Stimulated activated CD8-positive, alpha-beta memory T cell treated with anti-CD3 and anti-CD28 coated beads, Interleukin-2, amount 100 ng/mL, for 48 hours (primary cell): Measurements from ENCODE around the gene CALN1.
"Not testable (repeated sequence)": the region's sequence is repeated elsewhere in the genome, so short reads cannot be mapped to it uniquely, and the experiment has no call there.

ENCODE experiments used
- DNase-seq, 2 donors: peaks; one replicate each; pipeline ENCODE4 v3.0.0-alpha.2; 2020; ENCODE audit warnings: low read depth in 2 of 2

The CALN1 gene

GRCh38 chr7:71982851-71983250 lies 429.3 kb downstream of the CALN1 start:
- DNase-seq: no peak

DNA sequence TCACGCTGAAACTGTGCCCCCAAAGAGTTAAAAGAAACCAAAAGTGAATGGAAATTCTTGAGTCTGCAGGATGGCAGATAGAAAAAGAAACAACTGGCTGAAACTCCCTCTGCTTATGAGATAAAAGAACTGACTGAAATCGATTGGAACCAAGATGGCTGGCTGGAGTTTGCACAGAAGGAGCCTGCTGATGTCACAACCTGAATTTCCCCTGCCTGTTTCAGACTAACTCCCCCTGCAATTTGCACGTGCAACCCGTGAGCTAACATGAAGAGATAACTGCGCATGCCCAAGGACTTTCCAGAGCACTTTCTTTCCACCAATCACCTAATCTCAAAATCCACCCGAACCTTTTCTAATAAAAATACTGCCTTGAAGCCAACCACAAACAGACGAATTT lies 435.5 kb downstream of the CALN1 start:
- no peak for DNase-seq

DNA sequence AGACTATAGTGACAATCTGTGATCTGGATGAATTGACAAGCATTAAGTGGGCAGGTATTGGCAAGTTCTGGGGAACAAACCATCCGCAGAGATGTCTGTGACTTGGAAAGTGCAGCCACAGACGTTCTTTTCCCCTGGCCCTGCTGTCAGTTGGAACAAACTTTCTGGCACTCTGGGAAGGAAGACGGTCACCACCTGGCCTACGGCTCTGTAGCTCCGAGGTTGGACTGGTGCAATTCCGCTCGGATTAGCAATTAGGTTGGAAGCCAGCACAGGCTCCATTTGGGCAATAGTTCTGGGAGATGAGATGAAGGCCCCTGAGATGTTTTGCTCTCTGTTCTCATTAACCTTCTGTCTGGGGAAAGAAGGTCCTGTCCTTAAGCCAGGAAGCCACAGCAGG lies 437.5 kb downstream of the CALN1 start:
- no peak for DNase-seq

DNA sequence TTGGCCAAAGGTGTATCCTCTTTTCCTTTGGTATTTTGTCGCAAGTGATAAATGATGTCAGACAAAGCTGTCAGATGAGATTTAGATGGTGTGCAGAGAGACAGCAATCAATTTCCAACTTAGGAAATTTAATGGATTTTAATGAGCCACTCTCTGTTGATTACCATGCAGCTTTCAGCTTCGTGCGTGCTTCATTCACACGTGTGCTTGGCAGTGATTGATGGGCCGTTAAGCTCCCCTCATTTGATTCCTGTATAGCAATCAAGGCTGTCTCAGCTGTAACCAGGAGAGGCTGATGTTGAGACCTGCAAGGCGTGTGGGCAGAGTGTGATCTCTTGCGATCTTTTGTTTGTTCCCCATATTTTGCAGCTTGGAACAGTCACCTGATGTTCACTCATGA lies 439.6 kb downstream of the CALN1 start:
- DNase-seq: no peak

- DNase-seq: no peak
These were observed 441.4 kb downstream of the CALN1 start for GRCh38 chr7:71970725-71971124.

- no peak for DNase-seq
These were observed 449.5 kb downstream of the CALN1 start for GRCh38 chr7:71962636-71963035.

DNA sequence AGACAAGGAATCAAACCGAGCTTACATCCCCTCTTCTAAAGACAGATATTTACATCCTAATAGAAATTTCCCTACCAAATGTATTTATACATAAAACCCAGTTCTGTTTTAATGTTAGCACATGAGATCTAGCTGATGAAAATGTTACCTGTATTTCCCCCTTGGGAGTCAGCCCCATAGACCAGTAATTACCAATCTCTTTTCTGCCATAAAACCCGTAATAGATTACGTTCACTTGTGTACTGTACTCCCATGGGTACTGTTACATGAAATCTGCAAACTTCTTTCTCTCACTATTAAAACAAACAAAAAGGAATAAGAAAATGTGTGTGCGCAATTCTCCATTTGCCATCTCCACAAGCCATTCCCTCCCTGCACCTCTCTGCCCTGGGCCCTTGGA lies 450.9 kb downstream of the CALN1 start:
- no peak for DNase-seq

DNA sequence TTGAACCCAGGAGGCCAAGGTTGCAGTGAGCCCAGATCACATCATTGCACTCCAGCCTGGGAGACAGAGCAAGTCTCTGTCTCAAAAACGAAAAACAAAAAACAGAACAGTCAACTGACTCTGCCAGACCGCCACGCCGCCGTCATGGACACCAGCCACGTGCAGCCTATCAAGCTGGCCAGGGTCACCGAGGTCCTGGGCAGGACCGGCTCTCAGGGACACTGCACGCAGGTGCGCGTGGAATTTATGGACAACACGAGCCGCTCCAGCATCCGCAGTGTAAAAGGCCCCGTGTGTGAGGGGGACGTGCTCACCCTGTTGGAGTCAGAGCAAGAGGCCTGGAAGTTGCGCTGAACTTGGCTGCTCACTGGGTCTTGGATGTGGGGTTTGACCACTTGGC lies 470.0 kb downstream of the CALN1 start:
- no peak for DNase-seq

DNA sequence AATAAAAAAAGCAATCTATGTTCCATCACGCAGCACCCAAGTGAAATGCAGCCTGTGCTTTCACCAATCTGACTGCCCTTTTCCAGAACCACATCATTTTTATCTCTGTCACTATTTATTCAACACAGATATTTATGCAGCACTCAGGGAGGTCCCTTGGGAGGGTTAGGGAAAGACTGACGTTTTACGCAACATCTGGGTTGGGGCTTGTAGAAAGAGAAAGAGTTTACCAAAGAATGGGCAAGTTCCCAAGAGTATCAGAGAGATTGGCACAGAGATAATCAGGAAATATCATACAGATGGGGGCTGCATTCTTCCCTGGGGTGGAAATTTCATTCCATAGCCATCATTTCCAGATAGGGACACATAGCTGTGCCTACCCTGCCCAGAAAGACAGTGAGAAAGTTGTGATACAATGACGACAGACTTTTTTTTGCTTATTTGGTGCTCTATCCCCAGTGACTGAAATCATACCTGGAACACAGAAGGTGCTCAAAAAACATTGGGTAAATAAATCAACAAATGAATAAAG lies 474.2 kb downstream of the CALN1 start:
- no peak for DNase-seq

DNA sequence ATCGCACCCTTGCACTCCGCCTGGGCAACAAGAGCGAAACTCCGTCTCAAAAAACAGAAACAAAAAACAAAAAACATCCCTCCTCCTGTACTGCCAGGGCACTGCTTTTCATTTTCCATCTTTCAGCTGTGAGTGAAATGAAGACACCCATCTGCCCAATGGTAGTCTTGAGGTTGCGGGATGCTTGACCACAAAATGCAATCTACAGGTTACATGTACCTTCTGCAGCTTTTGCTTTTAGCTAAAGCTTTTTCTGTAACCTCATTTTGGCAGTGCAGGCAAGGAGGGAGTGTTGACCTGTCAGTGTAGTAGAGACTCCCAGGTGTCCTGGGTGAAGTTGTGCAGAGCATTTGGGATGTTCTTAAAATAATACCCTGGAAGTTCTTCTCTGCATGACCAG lies 476.5 kb downstream of the CALN1 start:
- DNase-seq: no peak

DNA sequence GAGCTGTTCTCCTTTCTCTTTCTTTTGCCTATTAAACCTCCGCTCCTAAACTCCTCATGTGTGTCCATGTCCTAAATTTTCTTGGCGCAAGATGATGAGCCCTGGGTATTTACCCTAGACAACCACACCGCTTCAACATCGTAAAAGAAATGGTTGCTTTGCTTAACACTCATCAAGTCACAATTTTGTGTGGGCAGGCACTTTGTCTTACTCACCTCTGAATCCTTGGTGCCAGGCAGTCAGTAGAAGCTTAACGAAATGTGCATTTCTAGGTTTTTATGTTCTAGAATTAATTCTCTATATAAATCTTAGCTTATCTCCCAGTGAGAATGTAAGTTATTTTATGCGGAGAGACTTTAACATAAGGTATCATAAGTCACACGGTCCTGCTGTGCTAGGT lies 478.7 kb downstream of the CALN1 start:
- no peak for DNase-seq

- no peak for DNase-seq
These were observed 486.5 kb downstream of the CALN1 start for GRCh38 chr7:71925663-71926062.

GRCh38 chr7:71914204-71914603 lies 497.9 kb downstream of the CALN1 start:
- not testable (repeated sequence) for DNase-seq

DNA sequence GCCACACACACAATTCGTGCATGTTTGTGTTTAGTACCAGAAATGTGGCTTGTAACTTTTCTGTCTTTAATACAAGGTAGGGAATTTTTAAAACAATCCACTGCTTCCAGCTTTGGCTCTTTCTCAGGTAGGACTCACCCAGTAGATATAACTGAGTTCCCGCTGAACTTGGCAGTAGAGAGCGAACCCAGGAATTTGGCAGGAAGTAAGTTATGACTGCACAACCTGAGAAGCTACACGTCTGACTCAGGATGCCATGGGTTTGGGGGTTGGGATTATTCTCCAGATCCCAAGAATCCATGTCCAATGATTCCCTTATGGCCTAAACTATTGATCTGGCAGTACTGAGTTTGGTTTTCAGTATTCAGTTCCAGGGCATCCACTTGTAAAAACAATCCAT lies 499.7 kb downstream of the CALN1 start:
- no peak for DNase-seq

DNA sequence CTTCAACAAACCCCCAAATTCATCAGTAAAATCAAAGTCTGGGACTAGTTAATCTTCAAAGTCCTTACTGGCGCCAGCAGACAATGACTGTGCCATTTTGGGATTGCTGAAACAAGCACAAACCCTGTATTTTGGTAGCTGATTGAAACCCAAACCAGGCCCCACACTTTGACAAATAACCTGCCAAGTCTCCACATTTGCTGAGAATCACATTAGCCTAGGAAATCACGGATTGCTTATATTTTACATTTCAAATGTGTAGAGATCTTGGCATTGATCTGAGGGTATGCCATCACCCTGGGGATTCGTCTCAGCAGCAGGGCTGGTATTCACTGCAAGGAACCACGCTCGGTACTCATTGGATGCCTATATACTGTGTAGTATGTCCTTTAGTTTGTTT lies 501.1 kb downstream of the CALN1 start:
- no peak for DNase-seq

GRCh38 chr7:71905821-71906220 lies 506.3 kb downstream of the CALN1 start:
- DNase-seq: no peak

DNA sequence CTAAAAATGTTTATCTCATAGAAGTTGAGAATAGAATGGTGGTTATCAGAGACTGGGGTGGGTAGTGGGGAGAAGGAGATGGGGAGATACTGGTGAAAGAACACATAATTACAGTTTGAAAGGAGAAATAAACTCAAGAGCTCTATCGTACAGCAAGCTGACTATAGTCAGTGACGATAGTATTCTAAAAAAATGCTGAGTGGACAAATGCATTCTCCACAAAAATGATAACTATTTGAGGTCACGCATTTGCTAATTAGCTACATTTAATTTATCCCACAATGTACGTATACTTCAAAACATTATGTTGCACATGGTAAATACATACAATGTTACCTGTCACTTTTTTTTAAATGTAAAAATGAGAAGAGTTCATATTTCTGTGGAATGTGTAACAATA lies 507.7 kb downstream of the CALN1 start:
- DNase-seq: no peak

DNA sequence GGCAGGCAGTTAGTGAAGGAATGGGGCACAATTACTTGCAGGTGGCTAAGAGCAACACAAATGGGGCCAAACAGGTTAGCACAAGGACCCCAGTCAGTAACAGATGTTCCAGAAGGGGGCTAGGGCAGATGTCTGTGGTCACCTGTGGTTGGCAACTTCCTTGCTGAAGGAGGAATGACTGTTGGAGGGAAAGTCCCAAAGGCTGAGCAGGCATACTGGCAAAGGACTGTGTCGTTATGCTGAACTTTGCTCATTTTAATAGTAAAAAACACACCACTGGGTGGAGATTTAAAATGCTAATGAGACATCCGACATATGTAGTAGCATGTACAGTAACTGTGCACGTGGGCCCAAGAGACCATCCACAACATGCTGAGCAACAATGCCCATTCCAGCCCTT lies 511.6 kb downstream of the CALN1 start:
- no peak for DNase-seq

- no peak for DNase-seq
These were observed 515.6 kb downstream of the CALN1 start for GRCh38 chr7:71896535-71896934.

GRCh38 chr7:71886046-71886445 lies 526.1 kb downstream of the CALN1 start:
- no peak for DNase-seq

DNA sequence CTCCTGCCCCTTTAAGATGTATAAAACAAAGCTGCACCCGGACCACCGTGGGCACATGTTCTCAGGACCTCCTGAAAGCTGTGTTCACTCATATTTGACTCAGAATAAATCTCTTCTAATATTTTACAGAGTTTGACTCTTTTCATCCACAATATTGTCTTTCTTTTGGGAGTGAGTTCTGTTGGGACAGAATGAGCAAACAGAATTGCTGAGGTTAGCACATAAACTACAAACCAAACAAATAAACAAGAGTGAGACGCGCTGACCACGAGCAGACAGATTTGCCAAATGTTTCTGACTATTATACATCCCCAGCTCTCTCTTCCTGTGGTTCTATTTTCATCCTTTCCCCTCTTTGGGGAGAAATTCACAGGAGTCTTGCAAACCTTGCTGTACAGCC lies 526.7 kb downstream of the CALN1 start:
- no peak for DNase-seq

DNA sequence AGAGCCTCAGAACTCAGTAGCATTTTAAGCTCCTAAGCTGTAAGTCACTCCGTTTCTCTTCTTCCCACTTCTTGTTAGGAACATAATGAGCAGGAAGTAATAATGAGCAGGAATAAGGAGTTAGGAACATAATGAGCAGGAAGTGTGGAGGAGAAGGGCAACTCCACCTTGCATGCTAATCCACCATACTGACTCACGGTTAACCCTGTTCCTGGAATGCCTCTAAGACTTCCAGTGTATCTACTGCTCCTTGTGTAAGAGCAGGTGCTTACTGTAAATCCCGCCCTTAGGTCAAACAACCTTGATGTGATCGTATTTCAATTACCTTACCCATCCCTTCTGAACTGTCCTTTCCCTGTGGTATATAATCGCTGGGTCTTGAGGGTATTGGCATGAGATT lies 528.7 kb downstream of the CALN1 start:
- DNase-seq: no peak

DNA sequence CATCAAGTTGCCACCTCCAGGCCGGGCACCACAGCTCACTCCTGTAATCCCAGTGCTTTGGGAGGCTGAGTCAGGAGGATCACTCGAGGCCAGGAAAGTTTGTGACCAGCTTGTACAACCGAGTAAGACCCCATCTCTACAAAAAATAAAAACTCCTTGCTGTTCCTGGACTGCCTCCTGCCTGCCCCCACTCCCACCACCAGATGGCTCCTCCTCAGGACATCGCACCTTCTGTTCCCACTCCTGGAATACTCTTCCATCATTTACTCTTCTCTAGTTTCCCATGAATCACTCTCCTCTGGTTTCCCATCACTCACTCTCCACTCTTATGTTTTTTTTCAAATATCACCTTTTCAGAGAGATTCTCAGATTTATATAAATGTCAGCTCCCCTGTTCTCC lies 540.7 kb downstream of the CALN1 start:
- DNase-seq: no peak

DNA sequence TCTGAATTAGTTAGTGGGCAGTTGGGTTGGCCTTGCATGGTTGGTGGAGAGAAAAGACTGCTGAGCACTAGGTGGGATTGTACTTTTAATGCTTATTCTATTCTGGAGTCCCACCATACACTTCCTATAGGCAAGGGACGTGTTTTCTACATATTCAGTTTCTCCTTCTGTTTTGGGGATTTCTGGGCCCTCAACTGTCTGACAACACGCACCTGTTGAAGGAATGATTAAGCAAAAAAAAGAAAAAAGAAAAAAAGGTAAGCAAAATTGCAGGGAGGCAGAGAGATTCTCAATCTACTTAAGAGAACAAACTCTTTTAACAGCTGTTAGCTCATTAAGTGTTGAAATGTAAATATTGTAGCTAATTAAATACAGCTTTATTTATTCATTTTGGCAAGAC lies 541.3 kb downstream of the CALN1 start:
- DNase-seq: no peak

- DNase-seq: no peak
These were observed 543.3 kb downstream of the CALN1 start for GRCh38 chr7:71868797-71869196.
